A549 (cell line): ENCODE data around the gene KCNK15. TPM values are rescaled to one million over a fixed set of nuclear protein-coding genes. Genes with fewer than 3 reads are reported as not detected.

Source experiments
- ATAC-seq, 2 experiments: fragments of 200-7000 bp in 1 of 2; fragments of >200 bp in 1 of 2; cut with Nextera tagmentation in 1 of 2; cut with Tn5 transposase in 1 of 2; 3 replicates each; pipeline versions ENCODE4 v1.8.0 to v1.9.1; 2018 to 2020; ENCODE audit warnings: mild to moderate bottlenecking in 1 of 2, moderate library complexity in 1 of 2
- CTCF ChIA-PET: fragments of 300-600 bp; sonication (Branson Sonifier 250); formaldehyde crosslinking; extraction: SDS; loops from one replicate; lab custom pipeline; 2021; ENCODE audit warnings: antibody characterized with exemption, inconsistent platforms; lab: Yijun Ruan, JAX
- POLR2A ChIA-PET: fragments of 350-600 bp; formaldehyde crosslinking; extraction: SDS; loops from one replicate; lab custom pipeline; 2021; ENCODE audit warnings: antibody characterized with exemption, inconsistent platforms; lab: Yijun Ruan, JAX
- DNase-seq, 2 experiments: peaks; one replicate each; pipeline versions ENCODE4 v3.0.0 to v3.0.0-alpha.2; 2011 to 2016; ENCODE audit warnings: low read depth in 1 of 2, low spot score in 1 of 2
- FAIRE-seq: peaks from 2 replicates; lab custom pipeline; 2011; peaks lifted over from hg19 to GRCh38; lab: Jason Lieb, UNC
- H3K27ac ChIP-seq, 2 experiments: fragments of >200 bp; sonication (Bioruptor Twin); formaldehyde crosslinking; 3 replicates each; pipeline ENCODE4 v1.5.1; 2016 to 2017
- H3K4me1 ChIP-seq: fragments of >200 bp; sonication (Bioruptor Twin); formaldehyde crosslinking; 3 replicates; pipeline ENCODE4 v1.6.1; 2016
- H3K4me2 ChIP-seq: fragments of >200 bp; sonication (Bioruptor Twin); formaldehyde crosslinking; 3 replicates; pipeline ENCODE4 v1.6.1; 2016
- H3K4me3 ChIP-seq: fragments of >200 bp; sonication (Bioruptor Twin); formaldehyde crosslinking; 3 replicates; pipeline ENCODE4 v1.5.1; 2016
- H3K9me3 ChIP-seq: fragments of >200 bp; sonication (Bioruptor Twin); formaldehyde crosslinking; 3 replicates; pipeline ENCODE4 v1.6.1; 2016
- EHF ChIP-seq: fragments of 250-450 bp; sonication (Bioruptor Pico); IDR thresholded peaks from 2 replicates; pipeline ENCODE4 v1.5.0; 2020; ENCODE audit warnings: mild to moderate bottlenecking
- FOSL2 ChIP-seq, 2 experiments: fragments of 450-650 bp in 1 of 2; fragments of >200 bp in 1 of 2; sonication (Bioruptor Twin) in 1 of 2; formaldehyde crosslinking; IDR thresholded peaks; 2 replicates each; pipeline versions ENCODE4 v1.5.0 to v1.6.1; 2016 to 2020; ENCODE audit warnings: mild to moderate bottlenecking in 1 of 2, moderate library complexity in 1 of 2
- HOXA7 ChIP-seq: fragments of 250-450 bp; sonication (Bioruptor Pico); IDR thresholded peaks from 2 replicates; pipeline ENCODE4 v1.5.0; 2020; ENCODE audit warnings: mild to moderate bottlenecking, moderate library complexity
- HOXB13 ChIP-seq: fragments of 250-450 bp; sonication (Bioruptor Pico); IDR thresholded peaks from 2 replicates; pipeline ENCODE4 v1.5.0; 2020; ENCODE audit warnings: low read depth, mild to moderate bottlenecking, moderate library complexity
- MAX ChIP-seq: IDR thresholded peaks from 2 replicates; pipeline ENCODE4 v1.6.1; 2012
- MYC ChIP-seq: IDR thresholded peaks from 2 replicates; pipeline ENCODE4 v1.6.1; 2012; ENCODE audit warnings: mild to moderate bottlenecking, inconsistent platforms, low read length, improper control_type of control experiment, borderline replicate concordance
- NR3C1 ChIP-seq: fragments of >200 bp; sonication (Bioruptor Twin); formaldehyde crosslinking; IDR thresholded peaks from 3 replicates; pipeline ENCODE4 v1.6.1; 2017
- PHF8 ChIP-seq: fragments of 200-600 bp; sonication (generic); IDR thresholded peaks from 2 replicates; pipeline ENCODE4 v1.6.1; 2016; ENCODE audit warnings: low read depth, mild to moderate bottlenecking, antibody characterized with exemption, moderate library complexity, borderline replicate concordance
- RCOR1 ChIP-seq: fragments of 150-350 bp; IDR thresholded peaks from 2 replicates; pipeline ENCODE4 v1.6.1; 2014; ENCODE audit warnings: antibody characterized with exemption, low read length, low read depth
- SMC3 ChIP-seq: fragments of >200 bp; sonication (Bioruptor Twin); formaldehyde crosslinking; IDR thresholded peaks from 3 replicates; pipeline ENCODE4 v1.6.1; 2018; ENCODE audit warnings: inconsistent platforms
- USF2 ChIP-seq: fragments of 450-650 bp; IDR thresholded peaks from 2 replicates; pipeline ENCODE4 v1.6.1; 2014; ENCODE audit warnings: antibody characterized with exemption
- ZC3H11A ChIP-seq: fragments of 450-650 bp; IDR thresholded peaks from 2 replicates; pipeline ENCODE4 v1.6.1; 2014; ENCODE audit warnings: antibody characterized with exemption, mild to moderate bottlenecking
- ZNF302 ChIP-seq: fragments of 250-450 bp; sonication (Bioruptor Pico); IDR thresholded peaks from 2 replicates; pipeline ENCODE4 v1.9.0; 2021; ENCODE audit warnings: inconsistent platforms, mild to moderate bottlenecking, moderate library complexity
- WGBS: methylation state at CpG from one replicate; pipeline ENCODE4 v1.1.6; 2017; ENCODE audit errors: missing lambda C conversion rate; 5-methylcytosine and 5-hydroxymethylcytosine counted together
- polyA plus RNA-seq, 4 experiments: library from polyadenylated mRNA; depleted of rRNA in 3 of 4; stranded (reverse); fragments of >200 nt; fragmentation: RNase III in 1 of 4; extraction: RNeasy Plus Mini Kit Qiagen cat#74134 plus additional on column Dnase treatment in 1 of 4; gene quantifications; 2 replicates in 3 of 4; 3 replicates in 1 of 4; pipeline ENCODE4 v1.2.3, GENCODE V29; 2011 to 2017
- TF ChIP-seq, protein P1 (sequence below): fragments of 250-450 bp; sonication (Bioruptor Pico); IDR thresholded peaks from 2 replicates; pipeline ENCODE4 v1.5.0; 2021; ENCODE audit warnings: mild to moderate bottlenecking, moderate library complexity, borderline replicate concordance
- TF ChIP-seq, protein P2 (sequence below): fragments of >200 bp; sonication (Bioruptor Twin); formaldehyde crosslinking; IDR thresholded peaks from 2 replicates; pipeline ENCODE4 v1.6.1; 2016

KCNK15 gene
- polyA plus RNA-seq, 2 of the 4 experiments (the other 2 are of a cell fraction), result 0.43 to 0.49 TPM

- H3K4me1 ChIP-seq, result peaks cover 37% of the 10 kb centered on the region
- DNase-seq (no peak), FAIRE-seq (no peak), ATAC-seq (no peak)
- ChIA-PET CTCF (interaction anchor here (1.0 to 7.3 kb wide), 7 partner anchors 14 to 162 kb away, joined by 3 to 58 read pairs (median 7); no protein-coding TSS in a partner anchor), POLR2A (interaction anchor here (0.6 kb wide), 1 partner anchor 27 kb away, joined by 3 read pairs; no protein-coding TSS in a partner anchor)
- H3K4me3 ChIP-seq, result no peak overlapping the region
- peak overlapping the region; percentile 47 to 79 for H3K27ac ChIP-seq
- TF ChIP-seq PHF8 (no peak), ZNF302 (CRISPR knock-in tag) (no peak), MAX (no peak), RCOR1 (no peak), SMC3 (no peak), USF2 (0 out of 2 replicates have a peak, but pooled peaks have one; percentile 13), HOXA7 (CRISPR knock-in tag) (no peak), MYC (no peak), NR3C1 (no peak), FOSL2 (IDR thresholded peaks at IDR 0.05) (no peak), FOSL2 (CRISPR knock-in tag; IDR thresholded peaks at IDR 0.05) (peak; percentile 49; the same call in 1 of the 2 replicates)
- TF ChIP-seq, protein P1, sequence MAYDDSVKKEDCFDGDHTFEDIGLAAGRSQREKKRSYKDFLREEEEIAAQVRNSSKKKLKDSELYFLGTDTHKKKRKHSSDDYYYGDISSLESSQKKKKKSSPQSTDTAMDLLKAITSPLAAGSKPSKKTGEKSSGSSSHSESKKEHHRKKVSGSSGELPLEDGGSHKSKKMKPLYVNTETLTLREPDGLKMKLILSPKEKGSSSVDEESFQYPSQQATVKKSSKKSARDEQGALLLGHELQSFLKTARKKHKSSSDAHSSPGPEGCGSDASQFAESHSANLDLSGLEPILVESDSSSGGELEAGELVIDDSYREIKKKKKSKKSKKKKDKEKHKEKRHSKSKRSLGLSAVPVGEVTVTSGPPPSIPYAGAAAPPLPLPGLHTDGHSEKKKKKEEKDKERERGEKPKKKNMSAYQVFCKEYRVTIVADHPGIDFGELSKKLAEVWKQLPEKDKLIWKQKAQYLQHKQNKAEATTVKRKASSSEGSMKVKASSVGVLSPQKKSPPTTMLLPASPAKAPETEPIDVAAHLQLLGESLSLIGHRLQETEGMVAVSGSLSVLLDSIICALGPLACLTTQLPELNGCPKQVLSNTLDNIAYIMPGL (CRISPR knock-in tag), result no peak
- WGBS, result 21% methylated on average over 4 of the region's 4 CpGs
- H3K4me2 ChIP-seq, result peak overlapping the region; percentile 19; the same call in 1 of the 3 replicates
- no peaks in the 10 kb centered on the region for H3K9me3 ChIP-seq
Observed at GRCh38 chr20:44704551-44704971, 41.1 kb upstream of the KCNK15 start.

DNA sequence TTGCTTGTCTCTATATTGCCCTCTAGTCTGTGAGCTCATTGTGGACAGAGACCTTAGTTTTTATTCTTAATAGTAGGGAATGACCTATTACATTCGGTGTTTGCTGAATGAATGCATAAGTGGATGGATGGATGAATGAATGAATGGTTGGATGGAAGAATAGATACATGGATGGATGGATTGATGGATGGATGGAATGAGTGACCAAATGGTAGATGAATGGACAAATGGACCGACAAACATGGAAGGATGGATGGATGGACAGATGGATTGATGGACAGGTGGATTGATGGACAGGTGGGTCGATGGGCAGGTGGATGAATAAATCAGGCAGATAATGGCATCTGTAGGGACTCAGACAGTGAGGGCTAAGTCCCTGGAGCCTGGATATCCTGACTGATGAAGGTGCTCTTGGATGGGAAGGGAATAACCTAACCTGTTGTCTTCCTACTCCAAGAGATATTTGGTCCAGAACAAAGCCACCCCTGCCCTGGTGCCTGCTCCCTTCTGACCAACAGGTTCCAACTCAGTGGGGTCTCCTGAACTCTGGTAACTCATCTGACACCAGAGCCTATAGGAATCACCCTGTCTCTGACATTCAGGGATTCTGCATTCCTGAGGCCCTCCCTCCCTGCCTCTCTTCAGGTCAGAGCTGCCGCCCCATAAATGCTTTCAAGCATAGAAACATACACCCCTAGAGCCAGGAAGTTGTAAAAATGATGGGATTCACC is 40.1 kb upstream of the KCNK15 start:
- CTCF ChIA-PET, result interaction anchor here (1.0 to 7.3 kb wide), 6 partner anchors 10 to 27 kb away, joined by 3 to 58 read pairs (median 7); partner anchors contain the start of gene CCN5
- no peaks in the 10 kb centered on the region for H3K9me3 ChIP-seq
- DNase-seq, result no peak
- no peak for ATAC-seq
- H3K4me1 ChIP-seq, result peaks cover 36% of the 10 kb centered on the region
- no peak for TF ChIP-seq EHF
- no peak overlapping the region for H3K4me3 ChIP-seq
- no peak for FAIRE-seq
- H3K4me2 ChIP-seq, result no peak overlapping the region
- WGBS, result 63% methylated on average over 4 of the region's 4 CpGs
- peak overlapping the region; percentile 15 to 79; a peak in 3 of 6 replicates for H3K27ac ChIP-seq
- POLR2A ChIA-PET, result no interaction called here

DNA sequence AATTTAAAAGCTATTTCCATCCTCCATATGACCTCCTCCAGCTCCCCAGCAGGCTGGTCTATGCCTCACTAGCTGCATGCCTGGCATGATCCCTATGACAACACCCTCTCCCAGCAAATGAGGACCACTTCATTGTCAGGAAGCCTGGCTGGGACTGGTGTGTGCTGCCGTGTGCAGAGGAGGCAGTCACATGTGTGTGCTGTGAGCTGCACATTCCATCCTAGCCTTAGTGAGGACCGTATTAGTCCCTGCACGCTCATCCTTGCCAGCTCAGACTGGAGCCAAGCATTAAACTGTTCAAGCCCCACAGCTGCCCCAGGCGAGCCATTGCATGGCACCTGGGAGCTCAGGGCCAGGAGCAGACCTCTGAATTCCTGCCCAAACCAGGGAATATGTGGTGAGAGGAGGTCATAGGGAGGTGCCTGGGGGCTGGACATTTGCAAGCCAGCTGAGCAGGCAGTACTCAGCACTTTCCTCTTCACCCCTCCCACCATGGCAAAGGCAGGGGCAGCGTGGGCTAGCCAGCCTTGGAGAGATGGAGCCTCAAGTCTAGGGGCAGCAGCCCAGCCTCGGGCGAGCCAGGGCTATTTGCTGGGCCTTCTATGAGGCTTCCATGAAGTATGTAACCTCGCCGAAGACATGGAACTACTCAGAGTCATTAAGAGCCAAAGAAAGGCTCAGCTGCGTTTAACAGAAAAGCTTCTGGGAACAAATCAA is 39.2 kb upstream of the KCNK15 start:
- CTCF ChIA-PET, result interaction anchor here (1.0 to 7.3 kb wide), 7 partner anchors 9 to 26 kb away, joined by 3 to 58 read pairs (median 5); partner anchors contain the start of gene CCN5
- 69% methylated on average over 7 of the region's 10 CpGs for WGBS
- Histone ChIP-seq H3K4me3 (no peak overlapping the region), H3K27ac (peak overlapping the region in 1 of 2 experiments; percentile 70; a peak in 3 of 6 replicates), H3K9me3 (no peaks in the 10 kb centered on the region), H3K4me1 (peaks cover 27% of the 10 kb centered on the region), H3K4me2 (no peak overlapping the region)
- POLR2A ChIA-PET, result no interaction called here
- no peak for DNase-seq
- FAIRE-seq, result no peak
- ATAC-seq, result peak in 1 of 2 experiments; percentile 38; a peak in 2 of 6 replicates
- no peak for TF ChIP-seq FOSL2 (IDR thresholded peaks at IDR 0.05)
- no peak for TF ChIP-seq FOSL2 (CRISPR knock-in tag; IDR thresholded peaks at IDR 0.05)
- TF ChIP-seq, protein P2, sequence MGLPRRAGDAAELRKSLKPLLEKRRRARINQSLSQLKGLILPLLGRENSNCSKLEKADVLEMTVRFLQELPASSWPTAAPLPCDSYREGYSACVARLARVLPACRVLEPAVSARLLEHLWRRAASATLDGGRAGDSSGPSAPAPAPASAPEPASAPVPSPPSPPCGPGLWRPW, result no peak
- no peak for TF ChIP-seq HOXB13 (CRISPR knock-in tag)
- no peak for TF ChIP-seq EHF
- TF ChIP-seq ZC3H11A, result no peak
- no peak for TF ChIP-seq USF2
- TF ChIP-seq, all 56 proteins: peak for 0
